Measurements from ENCODE around the gene DIS3L2.

Gene DIS3L2

GRCh38 chr2:232367016-232367415, 405.5 kb downstream of the DIS3L2 start:
- no peak overlapping the region for H3K23ac ChIP-seq (ENCODE audit: low read depth, low read length, poor library complexity)
- peaks cover 1 to 2% of the 10 kb centered on the region in 2 donors for H3K4me1 ChIP-seq (ENCODE audit: control insufficient read depth in 2 of 2, insufficient read depth in 1 of 2, low read depth in 1 of 2, low read length in 2 of 2)
- no peak overlapping the region for H4K8ac ChIP-seq (ENCODE audit: low read depth, low read length)
- H3K14ac ChIP-seq (ENCODE audit: low read length) = no peak overlapping the region
- H3K4me2 ChIP-seq (ENCODE audit: insufficient read depth, low read length, poor library complexity, severe bottlenecking) = no peak overlapping the region
- no peak overlapping the region for H2BK12ac ChIP-seq (ENCODE audit: low read length)
- no CpG with 5 or more reads among the region's 7 CpGs for WGBS, 2 donors (ENCODE audit: extremely low coverage in 2 of 2, insufficient read length in 2 of 2, insufficient replicate concordance in 1 of 2)
- H3K9ac ChIP-seq (ENCODE audit: low read depth, low read length, poor library complexity) = no peak overlapping the region
- H3K9me3 ChIP-seq (replicated peaks in 1 of 2; ENCODE audit: control insufficient read depth in 2 of 2, insufficient read depth in 1 of 2, low read depth in 1 of 2, low read length in 2 of 2) = no peaks in the 10 kb centered on the region
- H3K18ac ChIP-seq (ENCODE audit: low read length) = no peak overlapping the region
- no peaks in the 10 kb centered on the region for H3K79me1 ChIP-seq (ENCODE audit: low read depth, low read length)
- DNase-seq (ENCODE audit: low spot score) = no peak
- no peak overlapping the region for H2AFZ ChIP-seq (ENCODE audit: low read length)
- peak overlapping the region; percentile 63 for H2AK5ac ChIP-seq (ENCODE audit: low read depth, low read length)
- no peak overlapping the region for H2BK5ac ChIP-seq (ENCODE audit: low read length)
- H2BK15ac ChIP-seq (ENCODE audit: low read length) = no peak overlapping the region
- H3K36me3 ChIP-seq (replicated peaks in 1 of 2; ENCODE audit: control insufficient read depth in 2 of 2, insufficient read depth in 2 of 2, low read length in 2 of 2) = no peaks in the 10 kb centered on the region
- H3K4ac ChIP-seq (ENCODE audit: low read length) = no peak overlapping the region
- no peak overlapping the region for H4K91ac ChIP-seq (ENCODE audit: low read depth, low read length, poor library complexity)
- peaks cover 0 to 9% (median 0%) of the 10 kb centered on the region in 3 experiments for H3K27me3 ChIP-seq (ENCODE audit: control insufficient read depth in 3 of 3, insufficient read depth in 3 of 3, low read depth in 1 of 3, low read length in 3 of 3)
- no peak overlapping the region for H3K27ac ChIP-seq (replicated peaks; ENCODE audit: low read length)
- no peak overlapping the region for H2BK120ac ChIP-seq (ENCODE audit: low read depth, low read length)
- H3K4me3 ChIP-seq (ENCODE audit: low read length in 2 of 2) = no peak overlapping the region

GRCh38 chr2:232367591-232368233, 406.2 kb downstream of the DIS3L2 start:
- Histone ChIP-seq H3K4me3 (ENCODE audit: low read length in 2 of 2) (no peak overlapping the region), H4K8ac (ENCODE audit: low read depth, low read length) (peak overlapping the region; percentile 82), H3K36me3 (replicated peaks in 1 of 2; ENCODE audit: control insufficient read depth in 2 of 2, insufficient read depth in 2 of 2, low read length in 2 of 2) (no peaks in the 10 kb centered on the region), H3K4me1 (ENCODE audit: control insufficient read depth in 2 of 2, insufficient read depth in 1 of 2, low read depth in 1 of 2, low read length in 2 of 2) (peaks cover 1 to 2% of the 10 kb centered on the region in 2 donors), H3K4ac (ENCODE audit: low read length) (no peak overlapping the region), H3K18ac (ENCODE audit: low read length) (peak overlapping the region; percentile 83), H3K27ac (replicated peaks; ENCODE audit: low read length) (no peak overlapping the region), H2BK12ac (ENCODE audit: low read length) (peak overlapping the region; percentile 22), H3K9ac (ENCODE audit: low read depth, low read length, poor library complexity) (no peak overlapping the region), H2BK120ac (ENCODE audit: low read depth, low read length) (no peak overlapping the region), H2AK5ac (ENCODE audit: low read depth, low read length) (peak overlapping the region; percentile 63), H2BK5ac (ENCODE audit: low read length) (no peak overlapping the region), H2AFZ (ENCODE audit: low read length) (peak overlapping the region; percentile 67), H2BK15ac (ENCODE audit: low read length) (peak overlapping the region; percentile 49), H3K9me3 (replicated peaks in 1 of 2; ENCODE audit: control insufficient read depth in 2 of 2, insufficient read depth in 1 of 2, low read depth in 1 of 2, low read length in 2 of 2) (no peaks in the 10 kb centered on the region), H3K23ac (ENCODE audit: low read depth, low read length, poor library complexity) (peak overlapping the region; percentile 55), H3K4me2 (ENCODE audit: insufficient read depth, low read length, poor library complexity, severe bottlenecking) (no peak overlapping the region), H3K79me1 (ENCODE audit: low read depth, low read length) (no peaks in the 10 kb centered on the region), H4K91ac (ENCODE audit: low read depth, low read length, poor library complexity) (no peak overlapping the region), H3K27me3 (ENCODE audit: control insufficient read depth in 3 of 3, insufficient read depth in 3 of 3, low read depth in 1 of 3, low read length in 3 of 3) (peaks cover 0 to 9% (median 0%) of the 10 kb centered on the region in 3 experiments), H3K14ac (ENCODE audit: low read length) (peak overlapping the region; percentile 56)
- WGBS, 2 donors (ENCODE audit: extremely low coverage in 2 of 2, insufficient read length in 2 of 2, insufficient replicate concordance in 1 of 2) = no CpG with 5 or more reads among the region's 13 CpGs
- DNase-seq (ENCODE audit: low spot score) = no peak

GRCh38 chr2:232368311-232368731, 406.8 kb downstream of the DIS3L2 start:
- Histone ChIP-seq H3K9ac (ENCODE audit: low read depth, low read length, poor library complexity) (no peak overlapping the region), H3K36me3 (replicated peaks in 1 of 2; ENCODE audit: control insufficient read depth in 2 of 2, insufficient read depth in 2 of 2, low read length in 2 of 2) (no peaks in the 10 kb centered on the region), H2BK5ac (ENCODE audit: low read length) (no peak overlapping the region), H2BK12ac (ENCODE audit: low read length) (no peak overlapping the region), H3K4ac (ENCODE audit: low read length) (no peak overlapping the region), H3K4me1 (ENCODE audit: control insufficient read depth in 2 of 2, insufficient read depth in 1 of 2, low read depth in 1 of 2, low read length in 2 of 2) (peaks cover 1 to 2% of the 10 kb centered on the region in 2 donors), H2AFZ (ENCODE audit: low read length) (peak overlapping the region; percentile 67), H3K23ac (ENCODE audit: low read depth, low read length, poor library complexity) (peak overlapping the region; percentile 55), H2BK120ac (ENCODE audit: low read depth, low read length) (no peak overlapping the region), H3K4me2 (ENCODE audit: insufficient read depth, low read length, poor library complexity, severe bottlenecking) (no peak overlapping the region), H3K9me3 (replicated peaks in 1 of 2; ENCODE audit: control insufficient read depth in 2 of 2, insufficient read depth in 1 of 2, low read depth in 1 of 2, low read length in 2 of 2) (no peaks in the 10 kb centered on the region), H3K14ac (ENCODE audit: low read length) (no peak overlapping the region), H4K8ac (ENCODE audit: low read depth, low read length) (no peak overlapping the region), H3K79me1 (ENCODE audit: low read depth, low read length) (no peaks in the 10 kb centered on the region), H4K91ac (ENCODE audit: low read depth, low read length, poor library complexity) (no peak overlapping the region), H3K27ac (replicated peaks; ENCODE audit: low read length) (no peak overlapping the region), H3K4me3 (ENCODE audit: low read length in 2 of 2) (no peak overlapping the region), H2AK5ac (ENCODE audit: low read depth, low read length) (no peak overlapping the region), H2BK15ac (ENCODE audit: low read length) (peak overlapping the region; percentile 49), H3K18ac (ENCODE audit: low read length) (peak overlapping the region; percentile 74), H3K27me3 (ENCODE audit: control insufficient read depth in 3 of 3, insufficient read depth in 3 of 3, low read depth in 1 of 3, low read length in 3 of 3) (peaks cover 0 to 9% (median 0%) of the 10 kb centered on the region in 3 experiments)
- DNase-seq (ENCODE audit: low spot score) = no peak
- WGBS, 2 donors (ENCODE audit: extremely low coverage in 2 of 2, insufficient read length in 2 of 2, insufficient replicate concordance in 1 of 2) = no CpG with 5 or more reads among the region's 15 CpGs

DNA sequence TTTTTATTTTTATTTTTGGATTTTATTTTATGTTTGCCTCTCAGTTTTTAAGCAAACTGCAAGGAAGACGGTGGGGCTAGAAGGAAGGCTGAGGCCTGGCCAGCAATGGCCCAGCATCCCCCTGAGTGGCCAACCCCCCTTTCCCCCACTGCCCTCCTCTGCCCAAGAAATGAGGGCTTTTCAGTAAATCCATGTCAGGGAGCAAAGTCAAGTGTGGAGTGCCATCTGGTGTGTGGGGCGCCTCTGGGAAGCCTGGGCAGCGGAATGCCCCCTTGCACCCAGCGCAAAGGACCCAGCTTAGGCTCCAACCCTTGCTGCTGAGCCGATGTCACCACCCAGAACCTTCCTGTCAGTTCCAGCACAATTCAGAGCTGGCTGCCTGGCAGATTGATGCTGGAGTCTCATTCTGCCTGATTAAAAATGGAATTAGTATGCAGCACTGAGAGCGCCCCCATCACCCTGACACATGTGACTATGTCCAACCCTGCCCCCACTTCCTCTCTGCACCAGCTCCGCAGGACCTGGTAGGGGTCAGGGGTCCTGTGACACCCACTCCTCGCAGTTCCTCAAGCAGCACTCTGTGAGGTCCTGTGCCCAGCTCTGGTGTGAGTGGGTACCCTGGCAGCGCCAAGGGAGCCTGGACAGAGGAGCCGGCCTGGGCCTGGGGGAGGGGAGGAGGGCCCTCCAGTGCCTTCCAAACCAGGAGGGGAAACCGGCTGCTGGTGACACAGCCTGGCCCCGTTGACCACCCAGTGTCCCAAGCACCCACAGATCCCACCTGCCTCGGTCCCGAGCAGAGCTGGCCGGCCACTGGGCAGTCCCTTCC, 407.8 kb downstream of the DIS3L2 start:
- H2AFZ ChIP-seq (ENCODE audit: low read length) = peak overlapping the region; percentile 78
- no peak overlapping the region for H4K91ac ChIP-seq (ENCODE audit: low read depth, low read length, poor library complexity)
- H2BK15ac ChIP-seq (ENCODE audit: low read length) = no peak overlapping the region
- no peak overlapping the region for H2BK12ac ChIP-seq (ENCODE audit: low read length)
- H2BK5ac ChIP-seq (ENCODE audit: low read length) = no peak overlapping the region
- peak overlapping the region; percentile 12 for H3K14ac ChIP-seq (ENCODE audit: low read length)
- no peak overlapping the region for H3K27ac ChIP-seq (replicated peaks; ENCODE audit: low read length)
- peaks cover 0 to 9% (median 0%) of the 10 kb centered on the region in 3 experiments for H3K27me3 ChIP-seq (ENCODE audit: control insufficient read depth in 3 of 3, insufficient read depth in 3 of 3, low read depth in 1 of 3, low read length in 3 of 3)
- no peak overlapping the region for H2AK5ac ChIP-seq (ENCODE audit: low read depth, low read length)
- WGBS, 2 donors (ENCODE audit: extremely low coverage in 2 of 2, insufficient read length in 2 of 2, insufficient replicate concordance in 1 of 2) = no CpG with 5 or more reads among the region's 15 CpGs
- DNase-seq (ENCODE audit: low spot score) = no peak
- H3K4me3 ChIP-seq (ENCODE audit: low read length in 2 of 2) = no peak overlapping the region
- H3K18ac ChIP-seq (ENCODE audit: low read length) = peak overlapping the region; percentile 76
- H3K23ac ChIP-seq (ENCODE audit: low read depth, low read length, poor library complexity) = no peak overlapping the region
- no peak overlapping the region for H2BK120ac ChIP-seq (ENCODE audit: low read depth, low read length)
- H3K9ac ChIP-seq (ENCODE audit: low read depth, low read length, poor library complexity) = no peak overlapping the region
- no peaks in the 10 kb centered on the region for H3K79me1 ChIP-seq (ENCODE audit: low read depth, low read length)
- no peak overlapping the region for H3K4me2 ChIP-seq (ENCODE audit: insufficient read depth, low read length, poor library complexity, severe bottlenecking)
- H3K9me3 ChIP-seq (replicated peaks in 1 of 2; ENCODE audit: control insufficient read depth in 2 of 2, insufficient read depth in 1 of 2, low read depth in 1 of 2, low read length in 2 of 2) = no peaks in the 10 kb centered on the region
- H3K4me1 ChIP-seq (ENCODE audit: control insufficient read depth in 2 of 2, insufficient read depth in 1 of 2, low read depth in 1 of 2, low read length in 2 of 2) = peaks cover 1 to 2% of the 10 kb centered on the region in 2 donors
- H3K36me3 ChIP-seq (replicated peaks in 1 of 2; ENCODE audit: control insufficient read depth in 2 of 2, insufficient read depth in 2 of 2, low read length in 2 of 2) = no peaks in the 10 kb centered on the region
- no peak overlapping the region for H4K8ac ChIP-seq (ENCODE audit: low read depth, low read length)
- H3K4ac ChIP-seq (ENCODE audit: low read length) = no peak overlapping the region
